ENCODE results near the gene GBA2.

The GBA2 gene

DNA sequence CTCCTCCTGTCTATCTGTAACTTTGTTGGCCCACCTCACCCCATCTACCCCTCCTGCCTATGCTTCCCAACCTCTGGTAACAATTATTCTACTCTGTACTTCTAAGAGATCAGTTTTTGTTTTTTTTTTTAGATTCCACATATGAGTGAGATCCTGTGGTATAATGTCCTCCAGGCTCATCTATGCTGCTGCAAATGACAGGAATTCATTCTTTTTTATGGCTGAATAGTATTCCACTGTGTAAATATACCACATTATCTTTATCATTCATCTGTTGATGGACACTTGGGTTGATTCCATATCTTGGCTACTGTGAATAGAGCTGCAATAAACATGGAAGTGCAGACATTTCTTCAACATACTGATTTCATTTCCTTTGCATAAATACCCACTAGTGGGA is 34.4 kb upstream of the GBA2 start:
- Histone ChIP-seq H3K9me3 (ENCODE audit: low read length) (no peaks in the 10 kb centered on the region), H3K36me3 (ENCODE audit: insufficient read depth, low read length) (no peaks in the 10 kb centered on the region), H3K27ac (ENCODE audit: low read depth, low read length) (no peak overlapping the region), H3K9ac (ENCODE audit: low read length) (no peak overlapping the region), H3K27me3 (ENCODE audit: control insufficient read depth in 1 of 2, insufficient read depth in 2 of 2, low read length in 2 of 2) (no peaks in the 10 kb centered on the region), H3K4me3 (ENCODE audit: low read depth in 1 of 2, low read length in 2 of 2) (no peak overlapping the region), H3K4me1 (ENCODE audit: insufficient read depth, low read length) (no peaks in the 10 kb centered on the region)

DNA sequence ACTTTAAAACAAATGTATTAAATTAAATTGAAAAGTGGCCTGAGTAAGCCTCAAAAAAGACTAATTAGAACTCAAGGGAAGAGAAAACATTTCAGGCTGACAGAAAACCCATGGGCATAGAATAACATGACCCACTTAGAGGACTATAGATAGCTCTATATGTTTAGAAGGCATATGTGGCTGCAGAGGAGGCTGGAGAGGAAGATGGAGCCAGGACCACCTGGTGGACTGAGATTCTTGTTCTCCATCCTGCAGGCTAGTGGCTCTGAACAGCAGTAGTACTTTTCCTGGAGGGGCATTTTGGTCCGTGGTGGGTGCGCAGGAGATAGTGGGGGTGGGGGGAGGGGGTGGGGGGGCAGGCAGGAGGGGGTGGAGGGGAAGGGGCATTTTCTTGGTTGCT is 32.0 kb upstream of the GBA2 start:
- Histone ChIP-seq H3K36me3 (ENCODE audit: insufficient read depth, low read length) (no peaks in the 10 kb centered on the region), H3K9me3 (ENCODE audit: low read length) (no peaks in the 10 kb centered on the region), H3K4me3 (ENCODE audit: low read depth in 1 of 2, low read length in 2 of 2) (no peak overlapping the region), H3K27me3 (ENCODE audit: control insufficient read depth in 1 of 2, insufficient read depth in 2 of 2, low read length in 2 of 2) (no peaks in the 10 kb centered on the region), H3K4me1 (ENCODE audit: insufficient read depth, low read length) (no peaks in the 10 kb centered on the region), H3K27ac (ENCODE audit: low read depth, low read length) (no peak overlapping the region), H3K9ac (ENCODE audit: low read length) (no peak overlapping the region)

DNA sequence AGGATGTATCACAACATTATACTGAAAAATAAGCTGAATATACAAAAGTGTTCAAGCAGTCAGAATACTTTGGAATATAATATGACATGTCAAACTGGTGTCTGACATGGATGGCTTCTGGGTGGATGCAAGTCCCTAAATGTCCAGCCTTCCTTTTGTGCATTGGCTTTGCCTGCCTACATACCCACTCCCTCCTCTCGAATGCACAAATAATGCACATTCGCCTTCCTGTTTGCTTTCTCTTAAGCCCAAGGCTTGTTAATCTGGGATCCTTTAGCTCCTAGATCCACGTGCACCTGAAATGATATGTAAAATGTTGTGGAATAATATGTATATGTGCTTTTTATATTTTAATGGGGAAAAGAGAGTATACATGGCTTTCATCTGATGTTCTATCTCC is 29.5 kb upstream of the GBA2 start:
- Histone ChIP-seq H3K4me1 (ENCODE audit: insufficient read depth, low read length) (no peaks in the 10 kb centered on the region), H3K4me3 (ENCODE audit: low read depth in 1 of 2, low read length in 2 of 2) (no peak overlapping the region), H3K9ac (ENCODE audit: low read length) (no peak overlapping the region), H3K36me3 (ENCODE audit: insufficient read depth, low read length) (no peaks in the 10 kb centered on the region), H3K27me3 (ENCODE audit: control insufficient read depth in 1 of 2, insufficient read depth in 2 of 2, low read length in 2 of 2) (no peaks in the 10 kb centered on the region), H3K9me3 (ENCODE audit: low read length) (no peaks in the 10 kb centered on the region), H3K27ac (ENCODE audit: low read depth, low read length) (no peak overlapping the region)

DNA sequence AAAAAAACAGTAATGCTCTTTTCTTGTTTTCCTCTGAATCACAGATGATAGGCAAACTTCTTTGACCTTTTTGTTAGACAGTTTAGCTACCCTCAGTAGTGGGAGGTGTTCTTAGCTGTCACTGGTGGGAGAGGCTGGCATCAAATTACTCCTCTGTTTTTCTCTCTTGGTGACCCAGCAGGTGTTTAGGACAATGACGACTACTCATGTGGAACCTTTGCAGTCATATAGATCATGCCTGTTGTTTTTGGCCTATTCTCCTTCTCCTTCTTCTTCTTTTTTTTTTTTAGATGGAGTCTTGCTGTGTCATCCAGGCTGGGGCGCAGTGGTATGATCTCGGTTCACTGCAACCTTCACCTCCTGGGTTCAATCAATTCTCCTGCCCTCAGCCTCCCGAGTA is 27.0 kb upstream of the GBA2 start:
- no peak overlapping the region for H3K4me3 ChIP-seq (ENCODE audit: low read depth in 1 of 2, low read length in 2 of 2)
- H3K9ac ChIP-seq (ENCODE audit: low read length), result no peak overlapping the region
- H3K36me3 ChIP-seq (ENCODE audit: insufficient read depth, low read length), result no peaks in the 10 kb centered on the region
- no peaks in the 10 kb centered on the region for H3K27me3 ChIP-seq (ENCODE audit: control insufficient read depth in 1 of 2, insufficient read depth in 2 of 2, low read length in 2 of 2)
- H3K9me3 ChIP-seq (ENCODE audit: low read length), result no peaks in the 10 kb centered on the region
- no peak overlapping the region for H3K27ac ChIP-seq (ENCODE audit: low read depth, low read length)
- H3K4me1 ChIP-seq (ENCODE audit: insufficient read depth, low read length), result peaks cover 10% of the 10 kb centered on the region

DNA sequence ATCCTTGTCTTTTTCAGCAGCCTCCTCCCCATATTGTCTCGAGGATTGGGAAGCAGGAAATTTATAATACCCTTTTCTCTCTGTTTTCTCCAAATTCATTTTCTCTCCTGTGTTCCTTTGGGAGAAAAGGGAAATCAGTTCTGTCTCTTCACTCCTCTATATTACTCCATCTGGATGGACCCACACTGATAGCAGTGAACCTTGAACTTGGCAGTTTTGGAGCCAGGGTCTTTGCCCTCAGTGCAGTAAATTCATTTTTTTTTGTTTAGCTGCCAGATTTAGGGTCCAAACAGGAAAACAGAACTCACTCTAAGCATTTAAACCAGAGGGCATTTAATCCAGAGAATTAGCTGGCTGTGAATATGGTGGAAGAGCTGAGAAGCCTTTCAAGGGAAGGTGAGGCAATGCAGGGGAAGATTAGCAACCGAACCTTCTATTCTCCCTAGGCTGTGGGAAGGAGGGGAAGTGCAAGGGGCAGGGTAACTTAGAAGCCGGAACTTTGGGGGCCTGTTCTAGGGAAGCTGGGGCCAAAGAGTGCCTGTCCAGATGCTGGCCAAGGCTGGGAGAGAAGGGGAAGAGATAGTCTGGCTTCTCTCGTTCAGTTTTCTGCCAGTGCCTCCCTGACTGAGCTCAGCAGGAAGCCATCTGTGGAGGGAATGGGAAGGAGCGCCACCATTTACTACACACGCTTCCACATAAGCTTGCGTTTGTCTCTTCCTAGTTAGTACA is 26.0 kb upstream of the GBA2 start:
- H3K27me3 ChIP-seq (ENCODE audit: control insufficient read depth in 1 of 2, insufficient read depth in 2 of 2, low read length in 2 of 2), result no peaks in the 10 kb centered on the region
- H3K4me3 ChIP-seq (ENCODE audit: low read depth in 1 of 2, low read length in 2 of 2), result no peak overlapping the region
- H3K4me1 ChIP-seq (ENCODE audit: insufficient read depth, low read length), result peaks cover 20% of the 10 kb centered on the region
- H3K9ac ChIP-seq (ENCODE audit: low read length), result no peak overlapping the region
- no peaks in the 10 kb centered on the region for H3K36me3 ChIP-seq (ENCODE audit: insufficient read depth, low read length)
- H3K9me3 ChIP-seq (ENCODE audit: low read length), result no peaks in the 10 kb centered on the region
- H3K27ac ChIP-seq (ENCODE audit: low read depth, low read length), result no peak overlapping the region

DNA sequence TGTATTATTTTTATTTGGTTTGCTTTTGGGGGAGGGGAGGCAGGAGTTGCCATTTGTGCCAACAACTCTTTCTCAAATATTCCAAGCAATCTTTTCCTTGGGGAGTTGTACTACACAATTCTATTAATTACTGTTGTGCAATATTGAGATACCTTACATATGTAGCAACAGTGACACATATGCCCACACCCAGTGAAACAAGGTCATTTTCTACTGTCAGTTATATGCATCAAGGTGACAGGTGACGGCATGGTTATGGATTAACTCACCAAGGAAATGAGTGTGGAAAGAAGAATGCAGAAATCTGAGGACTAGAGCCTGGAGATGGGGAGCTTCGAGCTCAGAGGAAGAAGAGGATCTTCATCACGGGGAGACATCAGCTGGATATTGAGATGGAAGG is 22.9 kb upstream of the GBA2 start:
- Histone ChIP-seq H3K27me3 (ENCODE audit: control insufficient read depth in 1 of 2, insufficient read depth in 2 of 2, low read length in 2 of 2) (no peaks in the 10 kb centered on the region), H3K9me3 (ENCODE audit: low read length) (no peaks in the 10 kb centered on the region), H3K4me1 (ENCODE audit: insufficient read depth, low read length) (peaks cover 22% of the 10 kb centered on the region), H3K4me3 (ENCODE audit: low read depth in 1 of 2, low read length in 2 of 2) (no peak overlapping the region), H3K9ac (ENCODE audit: low read length) (no peak overlapping the region), H3K36me3 (ENCODE audit: insufficient read depth, low read length) (no peaks in the 10 kb centered on the region), H3K27ac (ENCODE audit: low read depth, low read length) (no peak overlapping the region)

DNA sequence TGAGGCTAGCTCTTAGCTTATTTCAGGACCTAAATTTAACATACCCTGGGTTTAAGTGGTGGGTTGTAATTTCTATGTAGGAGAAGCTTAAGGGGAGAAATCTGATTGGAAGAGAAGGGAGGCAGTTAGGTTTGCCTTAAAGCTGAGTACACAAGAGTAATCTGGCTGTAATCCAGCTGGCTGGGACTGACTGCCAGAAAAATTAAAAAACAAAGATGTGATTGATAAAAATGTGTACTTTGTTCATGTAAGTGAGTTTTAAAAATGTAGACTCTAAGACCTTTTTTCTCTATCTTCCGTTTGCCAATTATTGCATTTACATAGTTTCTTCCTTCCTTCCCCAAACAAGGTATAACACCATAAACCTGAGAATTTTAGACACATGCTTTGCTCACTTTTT is 22.5 kb upstream of the GBA2 start:
- H3K27ac ChIP-seq (ENCODE audit: low read depth, low read length), result no peak overlapping the region
- H3K36me3 ChIP-seq (ENCODE audit: insufficient read depth, low read length), result no peaks in the 10 kb centered on the region
- no peak overlapping the region for H3K9ac ChIP-seq (ENCODE audit: low read length)
- peaks cover 22% of the 10 kb centered on the region for H3K4me1 ChIP-seq (ENCODE audit: insufficient read depth, low read length)
- H3K9me3 ChIP-seq (ENCODE audit: low read length), result no peaks in the 10 kb centered on the region
- no peak overlapping the region for H3K4me3 ChIP-seq (ENCODE audit: low read depth in 1 of 2, low read length in 2 of 2)
- H3K27me3 ChIP-seq (ENCODE audit: control insufficient read depth in 1 of 2, insufficient read depth in 2 of 2, low read length in 2 of 2), result no peaks in the 10 kb centered on the region

DNA sequence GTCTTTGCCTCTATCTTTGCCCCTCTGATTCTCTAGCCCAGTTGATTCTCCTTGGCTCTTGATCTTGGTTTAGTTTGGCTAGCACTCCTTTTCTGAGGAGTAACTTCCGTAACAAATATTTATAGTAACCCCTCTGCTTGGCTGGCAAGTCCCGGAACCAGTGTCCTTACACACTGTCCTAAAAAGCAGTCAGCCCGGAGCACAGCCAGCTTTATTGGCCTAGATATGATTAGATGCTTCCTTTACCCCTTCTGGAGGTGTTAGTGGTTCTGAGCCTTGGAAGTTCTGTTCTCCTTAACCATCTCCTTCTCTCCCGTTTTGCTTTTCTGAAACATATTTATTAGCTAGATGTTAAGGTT is 22.0 kb upstream of the GBA2 start:
- H3K4me3 ChIP-seq (ENCODE audit: low read depth in 1 of 2, low read length in 2 of 2), result no peak overlapping the region
- peaks cover 22% of the 10 kb centered on the region for H3K4me1 ChIP-seq (ENCODE audit: insufficient read depth, low read length)
- no peak overlapping the region for H3K27ac ChIP-seq (ENCODE audit: low read depth, low read length)
- no peaks in the 10 kb centered on the region for H3K27me3 ChIP-seq (ENCODE audit: control insufficient read depth in 1 of 2, insufficient read depth in 2 of 2, low read length in 2 of 2)
- no peaks in the 10 kb centered on the region for H3K36me3 ChIP-seq (ENCODE audit: insufficient read depth, low read length)
- no peak overlapping the region for H3K9ac ChIP-seq (ENCODE audit: low read length)
- H3K9me3 ChIP-seq (ENCODE audit: low read length), result no peaks in the 10 kb centered on the region

DNA sequence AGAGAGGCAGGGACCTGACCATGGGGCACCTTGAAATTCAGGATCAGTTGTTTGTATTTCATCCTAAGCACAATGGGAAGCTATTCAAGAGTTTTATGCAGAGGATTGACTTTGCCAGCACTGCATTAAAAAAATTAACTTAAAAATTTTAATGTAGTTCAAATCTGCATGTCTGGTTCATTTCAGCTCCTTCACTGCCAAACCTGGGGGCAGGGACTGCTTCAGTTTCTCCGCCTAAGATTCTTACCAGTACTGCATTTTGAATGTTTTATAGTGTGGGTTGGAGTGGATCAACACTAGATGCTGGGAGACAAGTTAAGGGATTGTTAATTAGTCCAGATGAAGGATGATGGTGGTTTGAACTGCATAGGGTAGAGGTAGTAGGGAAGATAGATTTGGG is 20.7 kb upstream of the GBA2 start:
- Histone ChIP-seq H3K4me3 (ENCODE audit: low read depth in 1 of 2, low read length in 2 of 2) (no peak overlapping the region), H3K9ac (ENCODE audit: low read length) (no peak overlapping the region), H3K36me3 (ENCODE audit: insufficient read depth, low read length) (no peaks in the 10 kb centered on the region), H3K4me1 (ENCODE audit: insufficient read depth, low read length) (peaks cover 22% of the 10 kb centered on the region), H3K9me3 (ENCODE audit: low read length) (no peaks in the 10 kb centered on the region), H3K27ac (ENCODE audit: low read depth, low read length) (no peak overlapping the region), H3K27me3 (ENCODE audit: control insufficient read depth in 1 of 2, insufficient read depth in 2 of 2, low read length in 2 of 2) (no peaks in the 10 kb centered on the region)

DNA sequence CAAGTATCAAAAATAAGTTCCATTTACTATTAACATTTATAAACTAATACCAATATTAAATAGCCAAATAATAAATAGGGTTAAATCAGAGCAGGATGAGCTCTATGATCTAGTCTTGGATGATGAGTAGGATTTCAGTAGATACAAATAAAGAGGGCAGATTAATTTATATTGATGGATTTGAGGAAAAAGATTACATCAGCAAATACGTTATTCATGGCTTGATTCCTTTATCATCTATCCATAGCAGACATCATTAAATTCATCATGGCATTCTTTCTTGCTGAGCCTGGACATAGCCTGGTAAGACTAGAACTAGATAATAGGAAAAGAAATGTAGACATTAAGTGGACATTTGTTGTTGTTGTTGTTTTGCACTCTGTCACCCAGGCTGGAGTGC is 18.4 kb upstream of the GBA2 start:
- H3K9ac ChIP-seq (ENCODE audit: low read length), result no peak overlapping the region
- peaks cover 22% of the 10 kb centered on the region for H3K4me1 ChIP-seq (ENCODE audit: insufficient read depth, low read length)
- no peak overlapping the region for H3K4me3 ChIP-seq (ENCODE audit: low read depth in 1 of 2, low read length in 2 of 2)
- no peaks in the 10 kb centered on the region for H3K36me3 ChIP-seq (ENCODE audit: insufficient read depth, low read length)
- no peaks in the 10 kb centered on the region for H3K27me3 ChIP-seq (ENCODE audit: control insufficient read depth in 1 of 2, insufficient read depth in 2 of 2, low read length in 2 of 2)
- H3K27ac ChIP-seq (ENCODE audit: low read depth, low read length), result no peak overlapping the region
- H3K9me3 ChIP-seq (ENCODE audit: low read length), result no peaks in the 10 kb centered on the region

DNA sequence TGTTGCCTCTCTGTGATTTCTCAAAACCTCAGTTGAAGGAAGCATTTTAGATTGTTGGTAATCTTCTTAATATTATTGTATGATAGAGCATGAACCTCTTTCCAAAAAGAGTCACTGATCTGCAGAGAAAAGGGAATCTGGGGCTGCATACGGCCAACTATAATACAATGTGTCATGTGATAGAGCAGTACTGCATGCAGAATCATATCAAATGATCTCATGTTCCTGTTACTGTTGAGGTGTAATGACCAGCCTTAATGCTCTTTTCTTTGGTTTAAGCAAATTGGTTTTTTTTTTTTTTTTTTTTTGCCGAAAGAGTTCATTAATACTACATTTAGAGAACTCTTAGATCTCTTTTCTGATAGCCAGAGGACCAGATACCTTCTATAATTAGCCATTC is 18.0 kb upstream of the GBA2 start:
- H3K4me3 ChIP-seq (ENCODE audit: low read depth in 1 of 2, low read length in 2 of 2), result no peak overlapping the region
- no peak overlapping the region for H3K27ac ChIP-seq (ENCODE audit: low read depth, low read length)
- H3K36me3 ChIP-seq (ENCODE audit: insufficient read depth, low read length), result no peaks in the 10 kb centered on the region
- peaks cover 22% of the 10 kb centered on the region for H3K4me1 ChIP-seq (ENCODE audit: insufficient read depth, low read length)
- no peak overlapping the region for H3K9ac ChIP-seq (ENCODE audit: low read length)
- H3K9me3 ChIP-seq (ENCODE audit: low read length), result no peaks in the 10 kb centered on the region
- H3K27me3 ChIP-seq (ENCODE audit: control insufficient read depth in 1 of 2, insufficient read depth in 2 of 2, low read length in 2 of 2), result no peaks in the 10 kb centered on the region

DNA sequence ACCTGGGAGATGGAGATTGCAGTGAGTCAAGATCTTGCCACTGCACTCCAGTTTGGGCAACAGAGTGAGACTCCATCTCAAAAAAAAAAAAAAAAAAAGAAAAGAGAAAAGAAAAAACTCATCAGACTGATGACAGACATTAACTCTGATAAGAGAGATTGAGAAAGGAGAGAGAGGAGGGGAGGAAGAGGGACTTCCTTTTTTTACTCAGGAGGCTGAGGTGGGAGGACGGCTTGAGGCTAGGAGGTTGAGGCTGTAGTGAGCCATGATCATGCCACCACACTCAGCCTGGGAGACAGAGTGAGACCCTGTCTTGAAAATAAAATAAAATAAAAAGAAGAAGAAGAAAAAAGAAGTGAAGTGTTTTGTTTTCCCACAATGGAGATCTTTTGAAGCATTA is 14.8 kb upstream of the GBA2 start:
- Histone ChIP-seq H3K4me3 (ENCODE audit: low read depth in 1 of 2, low read length in 2 of 2) (no peak overlapping the region), H3K36me3 (ENCODE audit: insufficient read depth, low read length) (no peaks in the 10 kb centered on the region), H3K4me1 (ENCODE audit: insufficient read depth, low read length) (peaks cover 3% of the 10 kb centered on the region), H3K27me3 (ENCODE audit: control insufficient read depth in 1 of 2, insufficient read depth in 2 of 2, low read length in 2 of 2) (no peaks in the 10 kb centered on the region), H3K9me3 (ENCODE audit: low read length) (no peaks in the 10 kb centered on the region), H3K27ac (ENCODE audit: low read depth, low read length) (no peak overlapping the region), H3K9ac (ENCODE audit: low read length) (no peak overlapping the region)

Data from muscle layer of colon (tissue), 2 donors.